Measurements from ENCODE around the gene GPS1. TPM values are rescaled to one million over a fixed set of nuclear protein-coding genes. Genes with fewer than 3 reads are reported as not detected.

The GPS1 gene
- total RNA-seq, 4 donors from 2014 or later: 62.8 to 76.9 (median 69.5) TPM

GRCh38 chr17:82065193-82065637 is 13.5 kb downstream of the GPS1 start:
- H3K4me1 ChIP-seq: peaks cover 20 to 38% (median 24%) of the 10 kb centered on the region in 3 donors
- no peak for TF ChIP-seq POLR2A (IDR thresholded peaks at IDR 0.05)
- no peak for TF ChIP-seq CTCF (IDR thresholded peaks at IDR 0.05)
- peak overlapping the region; percentile 63 to 98 (median 96) for H3K4me3 ChIP-seq
- intact Hi-C loops (cut with DNase I): no loop called here
- peaks cover 27 to 40% (median 29%) of the 10 kb centered on the region in 3 donors for H3K36me3 ChIP-seq
- no peaks in the 10 kb centered on the region for H3K27me3 ChIP-seq
- 0% methylated on average over 2 of the region's 47 CpGs; no CpG with 5 or more reads in 1 of the 2 donors for WGBS, 2 donors
- DNase-seq: no peak
- peak overlapping the region; percentile 84 to 93 (median 90) for H3K27ac ChIP-seq
- no peaks in the 10 kb centered on the region for H3K9me3 ChIP-seq

GRCh38 chr17:82065638-82066303 is 14.1 kb downstream of the GPS1 start, which contains the start of gene DUS1L:
Gene DUS1L, minus strand, starts transcription at chr17:82065804. Its CDS starts 745 bp downstream, at chr17:82065059.
- peak within 1 kb of the TSS; percentile 63 to 98 (median 96) for H3K4me3 ChIP-seq
- H3K9me3 ChIP-seq: no peaks in the 10 kb centered on the region
- intact Hi-C loops (cut with DNase I): no loop called here
- DNase-seq: no peak
- TF ChIP-seq CTCF (IDR thresholded peaks at IDR 0.05) (no peak), POLR2A (IDR thresholded peaks at IDR 0.05) (peak in 1 of 4 donors; percentile 20)
- peaks cover 22 to 34% (median 24%) of the 10 kb centered on the region in 3 donors for H3K36me3 ChIP-seq
- H3K27ac ChIP-seq: peak within 1 kb of the TSS; percentile 87 to 93 (median 90)
- H3K4me1 ChIP-seq: peaks cover 20 to 38% (median 24%) of the 10 kb centered on the region in 3 donors
- 26 to 29% methylated on average over 12 to 23 of the region's 88 CpGs for WGBS, 2 donors
- no peaks in the 10 kb centered on the region for H3K27me3 ChIP-seq

DNA sequence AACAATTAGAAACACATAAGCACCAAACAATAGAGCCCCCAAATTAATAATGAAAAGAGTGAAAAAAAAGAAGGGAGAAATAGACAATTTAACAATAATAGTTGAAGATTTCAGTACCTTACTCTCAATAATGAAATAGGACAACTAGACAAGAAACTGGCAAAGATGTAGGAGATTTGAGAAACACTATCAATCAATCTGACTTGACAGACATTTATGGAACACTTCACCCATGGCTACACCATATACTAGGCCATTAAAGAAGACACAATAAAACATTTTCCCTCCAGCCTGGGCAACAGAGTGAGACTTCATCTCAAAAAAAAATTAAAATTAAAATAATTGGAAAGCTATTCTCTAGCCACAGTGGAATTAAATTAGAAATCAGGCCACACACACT is 18.9 kb downstream of the GPS1 start:
- Histone ChIP-seq H3K4me3 (no peak overlapping the region), H3K9me3 (no peaks in the 10 kb centered on the region), H3K27me3 (no peaks in the 10 kb centered on the region), H3K4me1 (peaks cover 6 to 21% (median 7%) of the 10 kb centered on the region in 3 donors), H3K36me3 (no peaks in the 10 kb centered on the region), H3K27ac (no peak overlapping the region)
- no peak for DNase-seq
- intact Hi-C loops (cut with DNase I): no loop called here
- TF ChIP-seq POLR2A (IDR thresholded peaks at IDR 0.05) (no peak), CTCF (IDR thresholded peaks at IDR 0.05) (no peak)

DNA sequence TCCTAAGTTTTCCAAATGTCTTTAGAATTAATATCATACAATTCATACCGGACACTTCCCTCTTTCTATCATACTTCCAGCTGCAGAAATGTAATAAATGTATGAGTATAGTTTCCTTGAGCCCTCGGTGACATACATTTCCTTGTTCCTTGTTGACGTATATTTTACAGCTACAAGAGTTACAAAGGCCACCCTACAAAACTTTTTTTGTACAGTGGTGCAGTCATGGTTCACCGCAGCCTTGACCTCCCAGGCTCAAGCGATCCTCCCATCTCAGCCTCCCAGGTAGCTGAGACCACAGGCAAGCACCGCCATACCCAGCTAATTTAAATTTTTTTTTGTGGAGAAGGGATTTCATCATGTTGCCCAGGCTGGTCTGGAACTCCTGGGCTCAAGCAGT is 21.1 kb downstream of the GPS1 start:
- Histone ChIP-seq H3K4me1 (peaks cover 0 to 17% (median 0%) of the 10 kb centered on the region in 3 donors), H3K36me3 (peaks cover 0 to 8% (median 0%) of the 10 kb centered on the region in 3 donors), H3K27ac (no peak overlapping the region), H3K27me3 (no peaks in the 10 kb centered on the region), H3K4me3 (no peak overlapping the region), H3K9me3 (no peaks in the 10 kb centered on the region)
- no peak for DNase-seq
- WGBS, 2 donors: 71 to 84% methylated on average over 6 of the region's 6 CpGs
- intact Hi-C loops (cut with DNase I): no loop called here
- TF ChIP-seq CTCF (IDR thresholded peaks at IDR 0.05): no peak
- TF ChIP-seq POLR2A (IDR thresholded peaks at IDR 0.05): no peak

GRCh38 chr17:82073446-82073845 is 21.7 kb downstream of the GPS1 start:
- H3K27me3 ChIP-seq: no peaks in the 10 kb centered on the region
- no peak for TF ChIP-seq CTCF (IDR thresholded peaks at IDR 0.05)
- no peak for TF ChIP-seq POLR2A (IDR thresholded peaks at IDR 0.05)
- H3K9me3 ChIP-seq: no peaks in the 10 kb centered on the region
- H3K27ac ChIP-seq: no peak overlapping the region
- DNase-seq: no peak
- H3K4me1 ChIP-seq: peaks cover 0 to 17% (median 0%) of the 10 kb centered on the region in 3 donors
- H3K4me3 ChIP-seq: no peak overlapping the region
- 40 to 64% methylated on average over 9 of the region's 9 CpGs for WGBS, 2 donors
- intact Hi-C loops (cut with DNase I): no loop called here
- peaks cover 0 to 14% (median 0%) of the 10 kb centered on the region in 3 donors for H3K36me3 ChIP-seq

Measured in esophagus squamous epithelium (tissue), 5 donors.